Fibroblast of lung (primary cell): Measurements from ENCODE around the gene KIRREL3.

Experiments used
- EZH2 ChIP-seq: IDR thresholded peaks from 2 replicates; pipeline ENCODE4 v1.5.1; 2012; ENCODE audit warnings: low read length, control low read depth, mild to moderate bottlenecking; ENCODE audit errors: missing control alignments
- TF ChIP-seq, protein P1 (sequence below), 2 donors: IDR thresholded peaks in 1 of 2; conservative IDR thresholded peaks in 1 of 2; 1 replicate in 1 of 2; 2 replicates in 1 of 2; pipeline ENCODE4 v1.5.1; 2011 to 2012; ENCODE audit warnings: low read length in 2 of 2, control low read depth in 1 of 2, inconsistent platforms in 1 of 2, low read depth in 1 of 2, mild to moderate bottlenecking in 1 of 2

DNA sequence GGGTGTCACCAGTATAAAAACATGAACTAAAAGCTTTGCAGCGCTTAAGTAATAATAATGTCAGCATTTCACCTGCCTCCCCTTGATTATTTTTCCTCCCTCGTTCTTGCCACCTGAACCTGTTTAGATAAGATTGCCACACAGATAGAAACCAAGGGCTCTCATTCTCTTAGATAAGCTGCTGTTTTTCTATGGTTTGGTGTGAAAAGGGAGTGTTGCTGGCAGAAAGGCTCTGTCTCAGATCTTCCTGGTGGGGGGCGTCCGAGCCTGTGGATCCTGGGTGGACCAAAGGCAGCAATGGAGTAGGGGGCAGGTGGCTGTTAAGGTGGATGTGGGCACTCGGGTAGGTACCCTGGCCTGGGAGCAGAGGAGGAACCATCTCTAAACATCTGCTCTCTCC is 497.6 kb downstream of the KIRREL3 start:
- TF ChIP-seq, protein P1, sequence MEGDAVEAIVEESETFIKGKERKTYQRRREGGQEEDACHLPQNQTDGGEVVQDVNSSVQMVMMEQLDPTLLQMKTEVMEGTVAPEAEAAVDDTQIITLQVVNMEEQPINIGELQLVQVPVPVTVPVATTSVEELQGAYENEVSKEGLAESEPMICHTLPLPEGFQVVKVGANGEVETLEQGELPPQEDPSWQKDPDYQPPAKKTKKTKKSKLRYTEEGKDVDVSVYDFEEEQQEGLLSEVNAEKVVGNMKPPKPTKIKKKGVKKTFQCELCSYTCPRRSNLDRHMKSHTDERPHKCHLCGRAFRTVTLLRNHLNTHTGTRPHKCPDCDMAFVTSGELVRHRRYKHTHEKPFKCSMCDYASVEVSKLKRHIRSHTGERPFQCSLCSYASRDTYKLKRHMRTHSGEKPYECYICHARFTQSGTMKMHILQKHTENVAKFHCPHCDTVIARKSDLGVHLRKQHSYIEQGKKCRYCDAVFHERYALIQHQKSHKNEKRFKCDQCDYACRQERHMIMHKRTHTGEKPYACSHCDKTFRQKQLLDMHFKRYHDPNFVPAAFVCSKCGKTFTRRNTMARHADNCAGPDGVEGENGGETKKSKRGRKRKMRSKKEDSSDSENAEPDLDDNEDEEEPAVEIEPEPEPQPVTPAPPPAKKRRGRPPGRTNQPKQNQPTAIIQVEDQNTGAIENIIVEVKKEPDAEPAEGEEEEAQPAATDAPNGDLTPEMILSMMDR (conservative IDR thresholded peaks at IDR 0.05 in 1 of 2, IDR thresholded peaks at IDR 0.05 in 1 of 2; ENCODE audit: low read depth in 1 of 2, low read length in 2 of 2): no peak
- TF ChIP-seq EZH2: no peak
